Spleen (tissue), 11 donors: ENCODE data around the gene LTF. TPM values are rescaled to one million over a fixed set of nuclear protein-coding genes. Genes with fewer than 3 reads are reported as not detected.

Source experiments
- DNase-seq: peaks from one replicate; pipeline ENCODE4 v3.0.0-alpha.2; 2020
- H3K27ac ChIP-seq, 8 donors: fragments of 200-600 bp; sonication (generic) in 7 of 8; 1 replicate in 4 of 8; 2 replicates in 4 of 8; pipeline versions ENCODE4 v1.5.0 to v1.8.0; 2016 to 2021; ENCODE audit warnings: inconsistent platforms in 4 of 8, mild to moderate bottlenecking in 4 of 8, moderate library complexity in 1 of 8
- H3K27me3 ChIP-seq, 7 donors: fragments of 200-600 bp; sonication (generic) in 6 of 7; replicated peaks in 1 of 7; 1 replicate in 4 of 7; 2 replicates in 3 of 7; pipeline versions ENCODE4 v1.5.0 to v1.8.0; 2016 to 2021; ENCODE audit warnings: inconsistent platforms in 3 of 7, mild to moderate bottlenecking in 1 of 7
- H3K36me3 ChIP-seq, 6 donors: fragments of 200-600 bp; sonication (generic) in 5 of 6; 1 replicate in 4 of 6; 2 replicates in 2 of 6; pipeline versions ENCODE4 v1.5.0 to v1.8.0; 2016 to 2021; ENCODE audit warnings: inconsistent platforms in 2 of 6
- H3K4me1 ChIP-seq, 6 donors: fragments of 200-600 bp; sonication (generic) in 5 of 6; 1 replicate in 3 of 6; 2 replicates in 3 of 6; pipeline versions ENCODE4 v1.5.0 to v1.8.0; 2016 to 2021; ENCODE audit warnings: inconsistent platforms in 3 of 6
- H3K4me3 ChIP-seq, 8 donors: fragments of 200-600 bp; sonication (generic) in 7 of 8; 1 replicate in 4 of 8; 2 replicates in 4 of 8; pipeline versions ENCODE4 v1.5.0 to v1.8.0; 2016 to 2021; ENCODE audit warnings: inconsistent platforms in 4 of 8, mild to moderate bottlenecking in 4 of 8, moderate library complexity in 2 of 8
- H3K9me3 ChIP-seq, 8 donors: fragments of 200-600 bp; sonication (generic) in 7 of 8; 1 replicate in 4 of 8; 2 replicates in 4 of 8; pipeline versions ENCODE4 v1.5.0 to v1.8.0; 2016 to 2021; ENCODE audit warnings: inconsistent platforms in 4 of 8
- CTCF ChIP-seq, 11 experiments: fragments of 200-600 bp in 7 of 11; fragments of 450-650 bp in 4 of 11; sonication (generic) in 4 of 11; IDR thresholded peaks in 8 of 11; conservative IDR thresholded peaks in 3 of 11; 1 replicate in 7 of 11; 2 replicates in 4 of 11; pipeline versions ENCODE4 v1.4.0 to v1.8.0; 2016 to 2021; ENCODE audit warnings: antibody characterized with exemption in 11 of 11, inconsistent platforms in 4 of 11, mild to moderate bottlenecking in 1 of 11
- POLR2A ChIP-seq, 3 donors: fragments of 450-650 bp; IDR thresholded peaks; one replicate each; pipeline ENCODE4 v1.5.1; 2017; ENCODE audit warnings: antibody characterized with exemption in 3 of 3, mild to moderate bottlenecking in 1 of 3
- POLR2AphosphoS5 ChIP-seq, 3 donors: sonication (generic); formaldehyde crosslinking; IDR thresholded peaks; one replicate each; pipeline ENCODE4 v1.5.1; 2017; ENCODE audit warnings: antibody characterized with exemption in 3 of 3
- WGBS, 5 donors: extraction: QIAGEN DNeasy Blood & Tissue Kit in 3 of 5; methylation state at CpG; one replicate each; pipeline versions ENCODE4 v1.1.5 to v1.1.7; 2013 to 2018; 5-methylcytosine and 5-hydroxymethylcytosine counted together
- intact Hi-C: fragments of 100-400 bp; cut with DNase I; formaldehyde crosslinking; loops from one replicate; pipeline ENCODE4 v1.15.0; 2023; ENCODE audit warnings: low total_unique reads
- polyA plus RNA-seq, 3 donors: library from polyadenylated mRNA; stranded (reverse); fragments of 200-250 nt; gene quantifications; one replicate each; pipeline ENCODE4 v1.2.1, GENCODE V29; 2013
- total RNA-seq, 7 donors: library from RNA; depleted of rRNA in 3 of 7; stranded (reverse); fragments of >200 nt in 3 of 7; fragmentation: NEBNext Ultra II Directional in 4 of 7; extraction: Animal tissue kit (Norgen Biotek cat#: 25700) in 4 of 7; gene quantifications; one replicate each; pipeline versions ENCODE4 v1.1.0 to v1.2.1, GENCODE V29; 2016 to 2021
- donor health status: healthy with polysubstance abuse.
- donor health status: DM: no; HTN: no; CAD: no; lungs with moderate emphysema.
- donor health status: DM: no; HTN: no; CAD: no.
- donor health status: Bipolar disorder and iron deficiency.
- donor health status: healthy.
- donor health status: DM: no; HTN: no; CAD: no.
- donor health status: DM: yes; HTN: yes; CAD: no.

The LTF gene
- total and polyA plus RNA-seq, 10 donors: 15.2 to 598 (median 56.0) TPM

DNA sequence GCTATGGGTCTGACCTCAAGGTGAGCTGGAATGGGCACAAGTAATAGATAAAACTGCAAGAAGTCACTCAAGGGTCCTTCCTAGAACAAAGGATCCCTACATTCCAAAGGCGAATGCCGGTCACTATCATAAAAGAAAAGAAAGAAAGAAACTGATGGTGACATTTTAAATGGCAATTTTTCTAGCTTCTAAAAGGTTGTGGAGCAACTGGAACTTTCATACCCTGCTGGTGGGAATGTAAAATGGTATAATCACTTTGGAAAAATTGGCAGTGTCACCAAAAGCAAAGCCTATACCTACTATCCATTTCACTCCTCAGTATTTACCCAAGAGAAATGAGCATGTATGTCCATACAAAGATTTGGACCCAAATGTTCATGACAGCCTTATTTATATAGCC is 53.4 kb downstream of the LTF start:
- H3K27ac ChIP-seq: peak overlapping the region in 2 of 8 donors; percentile 90 to 91
- peaks cover 12 to 89% (median 65%) of the 10 kb centered on the region in 6 donors for H3K4me1 ChIP-seq
- WGBS, 5 donors: 74 to 89% (median 78%) methylated on average over 2 of the region's 2 CpGs
- no peak for DNase-seq
- H3K27me3 ChIP-seq: no peaks in the 10 kb centered on the region
- H3K4me3 ChIP-seq: no peak overlapping the region
- H3K9me3 ChIP-seq: no peaks in the 10 kb centered on the region
- no peak for TF ChIP-seq POLR2A (IDR thresholded peaks at IDR 0.05)
- TF ChIP-seq CTCF (IDR thresholded peaks at IDR 0.05 in 8 of 11, conservative IDR thresholded peaks at IDR 0.05 in 3 of 11): no peak
- TF ChIP-seq POLR2AphosphoS5 (IDR thresholded peaks at IDR 0.05): no peak
- H3K36me3 ChIP-seq: peaks cover 0 to 18% (median 0%) of the 10 kb centered on the region in 6 donors
- intact Hi-C loops: no loop called here

DNA sequence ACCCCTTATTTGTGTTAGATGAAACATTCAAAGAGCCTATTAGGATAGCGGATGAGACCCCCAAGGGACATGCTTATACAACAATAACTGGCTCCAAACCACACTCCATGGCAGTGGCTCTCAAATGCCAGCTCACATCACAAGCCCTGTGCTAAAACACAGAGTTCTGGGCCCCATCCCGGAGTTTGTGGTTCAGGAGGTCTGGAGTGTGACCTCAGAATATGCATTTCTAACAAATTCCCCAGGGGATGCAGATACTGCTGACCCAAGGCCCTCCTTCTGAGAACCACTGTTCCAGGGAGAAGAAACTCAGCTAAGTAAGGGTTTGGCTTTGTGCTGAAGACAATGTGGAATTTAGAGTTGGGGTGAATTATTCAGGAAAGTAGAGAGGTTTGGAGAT is 54.0 kb downstream of the LTF start:
- Histone ChIP-seq H3K4me3 (no peak overlapping the region), H3K27ac (peak overlapping the region in 3 of 8 donors; percentile 87 to 91 (median 90)), H3K9me3 (no peaks in the 10 kb centered on the region), H3K27me3 (no peaks in the 10 kb centered on the region), H3K4me1 (peaks cover 12 to 91% (median 68%) of the 10 kb centered on the region in 6 donors), H3K36me3 (peaks cover 0 to 12% (median 0%) of the 10 kb centered on the region in 6 donors)
- no peak for DNase-seq
- no peak for TF ChIP-seq POLR2A (IDR thresholded peaks at IDR 0.05)
- no peak for TF ChIP-seq POLR2AphosphoS5 (IDR thresholded peaks at IDR 0.05)
- TF ChIP-seq CTCF (IDR thresholded peaks at IDR 0.05 in 8 of 11, conservative IDR thresholded peaks at IDR 0.05 in 3 of 11): no peak
- 83 to 94% (median 91%) methylated on average over 2 of the region's 2 CpGs for WGBS, 5 donors
- intact Hi-C loops: no loop called here

DNA sequence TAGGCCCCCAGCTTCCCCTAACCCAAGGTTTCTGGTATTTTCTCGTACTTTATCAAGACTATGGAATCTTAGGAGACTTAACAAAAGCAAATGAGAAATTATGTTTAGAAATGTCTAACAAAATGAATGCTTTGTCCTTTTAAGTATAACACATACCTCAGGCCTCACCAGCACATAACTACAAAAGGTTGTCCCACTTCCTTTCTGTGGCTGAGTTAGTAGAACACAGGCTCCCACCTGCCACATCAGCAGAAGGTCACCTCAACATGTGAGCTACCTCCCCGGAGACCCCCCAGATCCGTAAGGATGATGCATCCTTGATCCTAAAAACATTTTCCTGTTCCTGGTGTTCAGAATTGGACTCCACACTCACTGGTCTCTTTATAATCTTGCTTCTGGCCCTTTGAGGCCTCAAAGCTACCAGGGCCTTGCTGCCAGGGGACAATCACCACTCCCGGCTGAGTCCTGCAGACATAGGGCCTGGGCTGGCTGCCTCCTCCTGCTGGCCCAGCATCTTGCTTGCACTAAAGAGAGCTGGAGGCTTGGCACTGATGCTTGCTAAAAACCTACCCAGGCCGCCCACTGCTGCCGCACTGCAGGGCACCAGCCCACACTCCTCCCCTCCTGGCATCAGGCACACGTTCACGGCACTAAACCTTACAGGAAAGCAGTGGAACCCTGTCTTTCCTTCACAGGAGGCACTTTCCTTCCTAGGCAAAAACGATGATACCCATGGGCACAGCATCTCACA is 54.8 kb downstream of the LTF start:
- WGBS, 5 donors: 64 to 82% (median 70%) methylated on average over 9 of the region's 9 CpGs
- H3K4me3 ChIP-seq: peak overlapping the region in 1 of 8 donors; percentile 20

More for the DNA sequence above, 54.8 kb downstream of the LTF start:
- peak overlapping the region in 7 of 8 donors; percentile 0 to 91 (median 86) for H3K27ac ChIP-seq
- H3K27me3 ChIP-seq: no peaks in the 10 kb centered on the region
- DNase-seq: no peak
- TF ChIP-seq POLR2A (IDR thresholded peaks at IDR 0.05) (no peak), POLR2AphosphoS5 (IDR thresholded peaks at IDR 0.05) (peak in 1 of 3 donors; percentile 12), CTCF (IDR thresholded peaks at IDR 0.05 in 8 of 11, conservative IDR thresholded peaks at IDR 0.05 in 3 of 11) (no peak)
- no peaks in the 10 kb centered on the region for H3K9me3 ChIP-seq
- peaks cover 15 to 98% (median 74%) of the 10 kb centered on the region in 6 donors for H3K4me1 ChIP-seq
- intact Hi-C loops: no loop called here
- H3K36me3 ChIP-seq: peaks cover 0 to 12% (median 0%) of the 10 kb centered on the region in 6 donors
